Body of pancreas (tissue), 4 donors: ENCODE results near the gene DAPK2. TPM values are rescaled to one million over a fixed set of nuclear protein-coding genes. Genes with fewer than 3 reads are reported as not detected.

Source experiments
- ATAC-seq: fragments of 150-250 bp; one replicate; pipeline ENCODE4 v1.9.1; 2016
- DNase-seq, 4 donors: peaks; one replicate each; pipeline ENCODE4 v3.0.0-alpha.2; 2019
- H3K27ac ChIP-seq, 4 donors: fragments of 200-600 bp; sonication (generic); 1 replicate in 3 of 4; 2 replicates in 1 of 4; pipeline versions ENCODE4 v1.5.1 to v1.6.1; 2016 to 2019; ENCODE audit warnings: mild to moderate bottlenecking in 1 of 4, mixed read lengths in 1 of 4, moderate library complexity in 1 of 4
- H3K27me3 ChIP-seq, 2 donors: fragments of 200-600 bp; sonication (generic); one replicate each; pipeline ENCODE4 v1.6.0; 2016; ENCODE audit warnings: mild to moderate bottlenecking in 1 of 2
- H3K36me3 ChIP-seq, 2 donors: fragments of 200-600 bp; sonication (generic); replicated peaks in 1 of 2; 2 replicates each; pipeline ENCODE4 v1.5.1; 2016; ENCODE audit warnings: low read depth in 2 of 2; ENCODE audit not compliant: insufficient read depth in 1 of 2
- H3K4me1 ChIP-seq: fragments of 200-600 bp; sonication (generic); one replicate; pipeline ENCODE4 v1.6.0; 2016
- H3K4me3 ChIP-seq, 2 donors: fragments of 200-600 bp; sonication (generic); 1 replicate in 1 of 2; 2 replicates in 1 of 2; pipeline ENCODE4 v1.5.1; 2016 to 2019
- H3K9me3 ChIP-seq, 3 donors: fragments of 200-600 bp; sonication (generic); 1 replicate in 2 of 3; 2 replicates in 1 of 3; pipeline ENCODE4 v1.5.1; 2016
- CTCF ChIP-seq, 7 experiments: fragments of 450-650 bp in 4 of 7; fragments of 200-600 bp in 3 of 7; sonication (generic) in 3 of 7; IDR thresholded peaks; one replicate each; pipeline ENCODE4 v1.5.1; 2016 to 2019; ENCODE audit warnings: antibody characterized with exemption in 7 of 7
- POLR2A ChIP-seq, 3 donors: fragments of 450-650 bp; IDR thresholded peaks; one replicate each; pipeline ENCODE4 v1.6.1; 2016; ENCODE audit warnings: antibody characterized with exemption in 3 of 3, mild to moderate bottlenecking in 2 of 3
- WGBS, 2 donors: methylation state at CpG; one replicate each; pipeline ENCODE4 v1.1.5; 2017; 5-methylcytosine and 5-hydroxymethylcytosine counted together
- intact Hi-C: fragments of 100-400 bp; cut with DNase I; formaldehyde crosslinking; loops from one replicate; pipeline ENCODE4 v1.15.1; 2023
- total RNA-seq, 2 donors: library from RNA; depleted of rRNA; stranded (reverse); fragments of >200 nt; gene quantifications; one replicate each; pipeline ENCODE4 v1.1.0, GENCODE V29; 2016

The DAPK2 gene
- total RNA-seq, 2 donors from 2014 or later, result 2.9 to 5.9 TPM

GRCh38 chr15:64035525-64035924 is 10.8 kb downstream of the DAPK2 start:
- TF ChIP-seq POLR2A (IDR thresholded peaks at IDR 0.05) (no peak), CTCF (IDR thresholded peaks at IDR 0.05) (no peak)
- DNase-seq, result no peak
- no peaks in the 10 kb centered on the region for H3K27me3 ChIP-seq
- no peaks in the 10 kb centered on the region for H3K9me3 ChIP-seq
- no peaks in the 10 kb centered on the region for H3K4me1 ChIP-seq
- H3K27ac ChIP-seq, result no peak overlapping the region
- 100% methylated on average over 1 of the region's 1 CpG for WGBS, 2 donors
- H3K36me3 ChIP-seq, result no peaks in the 10 kb centered on the region
- ATAC-seq, result no peak
- intact Hi-C loops, result no loop called here
- no peak overlapping the region for H3K4me3 ChIP-seq

GRCh38 chr15:64034519-64034918 is 11.8 kb downstream of the DAPK2 start:
- no peak overlapping the region for H3K27ac ChIP-seq
- intact Hi-C loops, result no loop called here
- H3K4me3 ChIP-seq, result no peak overlapping the region
- TF ChIP-seq CTCF (IDR thresholded peaks at IDR 0.05) (no peak), POLR2A (IDR thresholded peaks at IDR 0.05) (no peak)
- no peaks in the 10 kb centered on the region for H3K27me3 ChIP-seq
- ATAC-seq (no peak), DNase-seq (no peak)
- WGBS, 2 donors, result 25 to 29% methylated on average over 4 of the region's 4 CpGs
- H3K36me3 ChIP-seq, result no peaks in the 10 kb centered on the region
- H3K4me1 ChIP-seq, result no peaks in the 10 kb centered on the region
- no peaks in the 10 kb centered on the region for H3K9me3 ChIP-seq

- Histone ChIP-seq H3K27ac (no peak overlapping the region), H3K27me3 (no peaks in the 10 kb centered on the region), H3K9me3 (no peaks in the 10 kb centered on the region), H3K4me1 (peaks cover 9% of the 10 kb centered on the region), H3K4me3 (no peak overlapping the region), H3K36me3 (no peaks in the 10 kb centered on the region)
- intact Hi-C loops, result no loop called here
- ATAC-seq, result no peak
- no peak for TF ChIP-seq POLR2A (IDR thresholded peaks at IDR 0.05)
- DNase-seq, result no peak
- 84 to 85% methylated on average over 5 of the region's 5 CpGs for WGBS, 2 donors
Observed at GRCh38 chr15:64032329-64032728, 14.0 kb downstream of the DAPK2 start.

GRCh38 chr15:64030123-64030522 is 16.2 kb downstream of the DAPK2 start:
- 86 to 95% methylated on average over 4 of the region's 4 CpGs for WGBS, 2 donors
- H3K36me3 ChIP-seq, result no peaks in the 10 kb centered on the region
- no peak overlapping the region for H3K27ac ChIP-seq
- peaks cover 17% of the 10 kb centered on the region for H3K4me1 ChIP-seq
- no peaks in the 10 kb centered on the region for H3K27me3 ChIP-seq
- H3K4me3 ChIP-seq, result no peak overlapping the region
- intact Hi-C loops, result no loop called here
- H3K9me3 ChIP-seq, result no peaks in the 10 kb centered on the region
- DNase-seq (no peak), ATAC-seq (no peak)
- TF ChIP-seq CTCF (IDR thresholded peaks at IDR 0.05), result no peak
- no peak for TF ChIP-seq POLR2A (IDR thresholded peaks at IDR 0.05)

- DNase-seq (no peak), ATAC-seq (no peak)
- Histone ChIP-seq H3K27me3 (no peaks in the 10 kb centered on the region), H3K9me3 (no peaks in the 10 kb centered on the region), H3K4me3 (no peak overlapping the region), H3K4me1 (peaks cover 17% of the 10 kb centered on the region), H3K36me3 (no peaks in the 10 kb centered on the region), H3K27ac (no peak overlapping the region)
- 96 to 97% methylated on average over 4 of the region's 4 CpGs for WGBS, 2 donors
- intact Hi-C loops, result no loop called here
- no peak for TF ChIP-seq CTCF (IDR thresholded peaks at IDR 0.05)
- TF ChIP-seq POLR2A (IDR thresholded peaks at IDR 0.05), result no peak
Observed at GRCh38 chr15:64029633-64030032, 16.7 kb downstream of the DAPK2 start.
